RKO (cell line): ENCODE measurements around the gene HSPBAP1.
"Not testable (repeated sequence)": the region's sequence is repeated elsewhere in the genome, so short reads cannot be mapped to it uniquely, and the experiment has no call there.

Experiments
- DNase-seq: peaks from one replicate; pipeline ENCODE4 v3.0.0-alpha.2; 2016; ENCODE audit warnings: low spot score

Gene HSPBAP1

DNA sequence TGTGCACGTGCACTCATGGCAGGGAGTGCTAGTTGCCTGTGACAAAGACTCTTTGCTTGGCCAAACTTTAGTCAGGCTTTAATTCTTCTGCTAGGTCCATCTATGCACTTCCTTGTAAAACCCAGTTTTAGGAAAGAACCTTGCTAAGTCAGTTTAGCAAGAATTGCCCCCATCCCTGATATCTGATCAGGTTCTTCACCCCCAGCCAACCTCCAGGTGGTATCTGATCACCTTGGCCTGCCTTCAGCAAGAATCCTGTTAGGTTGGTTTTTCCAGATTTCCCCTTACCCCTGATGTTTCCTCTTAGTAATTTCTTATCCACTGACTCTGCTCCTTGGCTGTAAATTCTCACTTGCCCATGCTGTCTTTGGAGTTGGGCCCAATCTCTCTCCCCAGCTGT lies 8.4 kb downstream of the HSPBAP1 start:
- no peak for DNase-seq

DNA sequence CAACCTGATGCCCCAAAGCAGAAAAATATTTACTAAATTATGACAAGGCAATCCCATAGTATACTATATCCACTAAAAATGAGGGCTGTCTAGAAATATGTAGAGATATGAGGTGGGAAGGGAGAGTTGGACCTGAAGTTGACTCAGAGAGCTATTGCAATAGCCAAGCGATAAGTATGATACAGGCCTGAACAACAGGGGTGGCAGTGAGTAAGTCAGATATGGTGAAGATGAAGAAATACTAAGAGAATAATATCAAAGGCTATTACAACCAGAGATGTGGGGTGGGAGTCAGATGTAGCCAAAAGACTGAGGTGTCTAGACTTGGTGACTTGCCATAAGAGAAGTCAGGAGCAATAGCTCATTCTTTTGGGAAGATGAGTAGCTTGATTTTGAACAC lies 9.2 kb downstream of the HSPBAP1 start:
- peak; percentile 31 for DNase-seq

DNA sequence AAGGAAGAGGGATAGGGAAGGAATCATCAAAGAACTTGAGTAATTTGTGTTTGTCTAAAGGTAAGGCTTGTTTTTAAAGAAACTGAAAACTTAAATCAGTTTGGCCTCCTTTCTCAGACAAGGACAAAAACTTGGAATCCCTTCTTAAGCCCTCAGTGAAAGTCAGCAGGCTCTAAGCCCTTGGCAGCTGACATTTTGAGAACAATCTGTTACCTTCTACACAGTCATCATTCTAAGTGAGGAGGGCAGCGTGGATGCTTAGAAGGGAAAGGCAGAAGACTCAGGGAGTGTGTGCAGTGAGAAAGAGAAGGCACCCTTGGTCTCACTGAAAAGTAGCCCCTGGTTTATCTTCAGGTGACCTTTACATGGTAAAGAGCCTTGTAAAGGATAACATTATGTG lies 10.8 kb downstream of the HSPBAP1 start:
- no peak for DNase-seq

DNA sequence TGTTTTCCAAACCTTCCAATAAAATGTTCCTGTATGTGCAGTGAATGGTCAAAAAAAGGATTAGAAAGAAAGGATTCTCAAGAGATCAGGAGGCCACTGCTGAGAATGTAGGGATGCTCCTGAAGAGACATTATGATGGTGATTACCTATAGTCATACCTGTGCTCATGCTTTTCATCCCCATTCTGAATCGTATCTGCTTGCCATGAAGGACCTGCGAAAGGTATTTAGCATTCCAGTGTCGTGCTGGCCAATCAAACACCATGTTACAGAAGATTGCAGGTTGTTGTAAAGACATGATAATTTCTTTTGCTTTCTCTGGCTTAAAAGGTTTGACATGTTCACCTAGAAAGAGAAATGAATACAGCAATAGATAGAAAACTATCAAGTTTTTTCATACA lies 16.1 kb downstream of the HSPBAP1 start:
- DNase-seq, result no peak

DNA sequence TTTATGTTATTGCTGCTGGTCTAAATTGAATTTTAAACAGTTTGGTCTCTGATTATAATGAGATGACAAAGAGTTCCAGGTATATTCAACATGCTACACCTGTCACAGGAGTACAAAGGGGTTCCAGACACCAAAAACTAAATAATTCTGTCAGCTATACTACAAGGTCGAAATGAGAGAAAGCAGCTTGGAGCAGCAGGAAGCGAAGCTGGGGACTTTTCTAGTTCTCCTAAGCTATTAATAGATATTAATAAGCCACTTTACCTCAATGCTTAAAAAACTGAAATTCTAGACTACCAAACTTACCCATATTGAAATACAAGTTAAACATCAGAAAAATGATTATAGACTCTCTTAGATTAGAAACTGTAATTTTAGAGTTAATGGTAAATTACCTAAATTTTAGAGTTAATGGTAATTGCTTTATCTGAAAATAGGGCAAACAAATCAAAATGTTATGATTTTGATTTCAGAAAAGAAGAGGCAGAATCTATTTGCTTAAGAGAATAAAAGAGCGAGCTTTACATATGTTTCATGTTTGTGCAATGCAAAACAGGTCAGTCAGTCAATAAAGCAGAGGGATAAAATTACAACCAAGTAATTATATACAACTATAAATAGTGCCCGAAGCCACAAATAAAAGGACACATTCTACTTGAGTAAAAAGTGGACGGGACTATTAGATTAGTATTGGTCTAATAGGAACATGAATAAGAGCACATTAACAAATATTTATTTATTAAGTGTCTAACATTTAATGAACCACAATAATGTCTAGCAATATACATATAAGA lies 16.8 kb downstream of the HSPBAP1 start:
- DNase-seq, result no peak

DNA sequence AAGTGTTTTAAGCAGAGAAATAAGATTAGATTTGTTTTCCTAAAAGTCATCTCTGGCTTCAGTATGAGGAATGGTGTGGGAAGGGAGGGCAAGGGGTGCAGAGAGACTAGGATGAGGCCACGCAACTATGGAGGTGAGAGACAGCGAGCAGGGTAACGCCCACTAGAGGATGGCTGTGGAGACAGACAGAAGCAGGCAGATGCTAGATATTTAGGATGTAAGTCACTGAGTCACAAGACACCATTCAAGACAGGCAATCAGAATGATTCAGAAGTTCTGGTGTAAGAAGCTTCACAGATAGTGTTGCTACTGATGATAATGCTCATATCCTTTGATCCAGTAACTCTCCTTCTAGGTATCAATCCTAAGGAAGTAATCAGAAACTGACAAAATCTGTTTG lies 19.1 kb downstream of the HSPBAP1 start:
- peak; percentile 50 for DNase-seq

DNA sequence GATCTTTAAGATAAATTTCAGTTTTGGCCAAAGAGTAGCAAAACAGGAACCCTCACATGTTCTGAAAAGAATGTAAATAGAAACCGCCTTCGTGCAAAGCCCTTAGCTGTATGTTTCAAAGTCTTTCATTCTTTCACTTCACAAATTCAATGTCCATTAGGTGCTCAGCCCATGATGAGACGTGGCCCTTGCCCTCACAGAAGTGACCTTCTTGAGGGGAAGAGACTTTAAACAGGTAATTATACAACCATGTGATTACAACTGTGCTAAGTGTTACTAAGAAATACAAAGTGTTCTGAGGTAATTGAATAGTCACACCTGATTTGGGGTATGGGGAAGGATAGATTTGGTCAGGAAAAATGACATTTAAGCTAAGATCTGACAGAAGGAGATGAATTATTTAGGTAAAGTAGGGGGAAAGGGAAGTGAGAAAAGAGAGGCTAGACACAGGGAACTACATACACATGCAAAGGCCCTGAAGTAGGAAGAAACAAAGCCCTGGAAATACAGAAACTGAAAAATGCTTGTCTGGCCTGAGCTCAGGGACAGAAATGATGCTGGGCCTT lies 19.6 kb downstream of the HSPBAP1 start:
- no peak for DNase-seq

DNA sequence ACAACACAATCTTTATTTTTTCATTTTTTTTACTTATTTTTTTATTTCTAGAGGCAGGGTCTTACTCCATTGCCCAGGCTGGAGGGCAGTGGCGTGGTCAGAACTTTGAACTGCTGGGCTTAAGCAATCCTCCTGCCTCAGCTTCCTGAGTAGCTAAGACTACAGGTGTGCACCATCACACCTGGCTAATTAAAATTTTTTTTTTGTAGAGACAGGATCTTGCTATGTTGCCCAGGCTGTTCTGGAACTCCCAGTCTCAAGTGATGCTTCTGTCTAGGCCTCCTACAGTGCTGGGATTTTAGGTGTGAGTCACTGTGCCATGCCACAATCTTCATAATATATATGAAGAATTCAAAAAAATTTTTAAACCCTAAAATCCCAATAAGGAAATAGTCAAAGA lies 20.8 kb downstream of the HSPBAP1 start:
- DNase-seq, result no peak

DNA sequence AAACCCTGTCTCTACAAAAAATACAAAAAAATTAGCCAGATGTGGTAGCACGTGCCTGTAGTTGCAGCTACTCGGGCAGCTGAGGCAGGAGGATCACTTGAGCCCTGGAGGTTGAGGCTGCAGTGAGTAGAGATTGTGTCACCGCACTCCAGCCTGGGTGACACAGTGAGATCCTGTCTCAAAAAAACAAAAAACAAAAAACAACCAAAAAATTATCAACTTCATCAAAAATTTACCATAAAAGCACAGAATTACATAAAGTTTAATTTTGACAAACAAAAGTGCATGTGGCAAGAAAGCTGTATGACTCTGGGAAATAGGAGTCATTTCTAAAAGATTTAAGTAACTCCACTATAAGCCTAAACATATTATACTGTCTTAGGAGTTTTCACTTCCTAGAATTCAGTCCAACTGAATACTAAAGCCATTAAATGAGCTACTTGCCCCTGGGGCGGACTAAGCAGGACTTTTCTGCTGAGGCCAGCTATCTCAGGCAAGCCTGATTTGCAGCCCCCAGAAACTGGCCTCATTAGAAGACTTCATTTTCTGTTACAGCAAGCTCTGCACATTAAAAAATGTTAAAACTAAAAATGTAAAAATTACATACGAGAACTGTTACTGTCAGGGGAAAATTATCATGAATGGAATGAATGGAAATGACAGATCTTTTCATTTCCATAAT lies 23.0 kb downstream of the HSPBAP1 start:
- DNase-seq, result no peak

DNA sequence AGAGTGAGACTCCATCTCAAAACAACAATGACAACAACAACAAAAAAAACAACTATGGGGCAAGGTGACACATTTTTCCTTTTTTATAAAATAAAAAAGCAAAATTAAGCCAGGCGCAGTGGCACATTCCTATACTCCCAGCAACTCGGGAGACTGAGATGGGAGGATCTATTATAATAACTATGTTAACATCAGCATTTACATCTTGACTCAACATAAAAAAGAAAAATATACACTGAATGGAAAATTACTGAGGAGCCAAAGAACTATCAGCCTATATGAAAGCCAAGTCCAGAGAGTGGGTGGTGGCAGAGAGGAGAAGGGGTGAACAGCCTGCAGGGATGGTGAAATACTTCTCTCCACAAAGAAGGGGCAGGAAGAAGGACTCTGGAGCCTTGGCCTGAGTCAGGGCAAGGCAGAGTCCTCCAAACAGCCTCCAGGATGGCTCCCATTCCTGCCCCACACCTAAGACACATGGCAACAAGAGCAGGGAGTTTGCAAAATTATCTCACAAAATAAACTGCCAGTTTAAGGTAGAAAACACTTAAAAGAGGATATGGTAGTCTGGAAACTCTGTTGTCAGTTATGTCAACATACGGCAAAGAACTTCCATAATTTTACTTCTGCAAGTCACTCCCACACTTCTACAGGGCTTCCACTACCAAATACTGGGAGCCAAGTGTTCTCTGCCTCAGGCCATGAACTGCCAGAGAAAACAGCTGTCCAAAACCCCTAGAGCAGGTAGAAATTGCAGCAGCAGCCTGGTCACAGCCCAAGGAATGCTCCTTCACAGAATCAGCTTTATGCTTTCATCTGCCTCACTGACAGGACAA lies 25.9 kb downstream of the HSPBAP1 start:
- DNase-seq, result no peak

DNA sequence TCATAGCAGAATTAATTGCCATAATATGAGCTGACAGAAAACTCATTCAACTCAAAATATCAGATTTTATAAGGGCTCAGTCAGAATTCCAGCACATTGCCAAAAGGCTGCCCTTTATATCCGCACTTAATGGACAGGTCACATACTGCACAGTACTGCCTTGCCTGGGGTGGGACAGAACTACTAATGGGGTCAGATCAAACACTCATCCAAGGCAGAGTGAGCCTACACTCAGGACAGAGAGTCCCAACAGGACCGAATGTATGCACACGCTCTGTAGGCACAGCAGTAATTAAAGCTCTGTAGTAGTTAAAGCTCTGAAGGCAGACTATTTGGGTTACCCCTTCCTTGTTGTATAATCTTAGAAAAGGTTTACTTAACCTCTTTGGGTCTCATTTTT lies 27.2 kb downstream of the HSPBAP1 start:
- no peak for DNase-seq

DNA sequence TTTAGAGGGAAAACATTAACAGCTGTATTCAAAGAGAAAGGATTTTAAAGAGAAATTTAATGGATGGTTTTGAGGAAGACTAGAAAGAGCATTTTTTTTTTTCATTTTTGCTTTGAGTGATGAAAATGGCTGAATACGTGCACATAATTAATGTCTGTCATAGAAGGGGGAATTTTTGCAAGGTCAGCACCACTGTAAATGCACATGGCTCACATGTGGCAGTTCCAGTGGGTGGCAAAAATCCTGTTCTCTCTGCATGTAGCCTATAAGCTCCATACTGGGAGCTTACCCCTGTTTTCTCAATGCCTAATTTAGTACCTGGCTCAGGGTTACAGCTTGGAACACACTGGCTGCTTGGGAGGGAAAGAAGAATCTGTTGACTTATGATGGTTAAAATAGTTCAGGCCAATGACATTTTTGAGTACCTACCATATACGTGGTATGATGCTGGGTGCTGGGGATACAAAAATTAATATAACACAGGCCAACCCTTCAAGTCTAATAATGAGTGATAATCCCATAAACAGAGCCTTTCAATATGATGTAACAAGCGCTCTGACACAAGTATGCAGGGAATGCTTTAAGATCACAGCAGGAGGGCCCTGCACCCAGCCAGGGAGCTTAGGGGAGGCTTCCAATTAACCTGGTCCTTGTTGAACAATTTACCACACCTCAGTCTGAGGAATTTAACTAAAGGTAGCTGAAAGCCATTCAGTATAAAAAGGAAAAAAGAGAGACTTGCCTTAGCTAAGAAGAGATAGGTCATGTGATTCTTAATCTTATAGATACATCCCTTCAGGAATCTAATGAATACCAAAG lies 33.0 kb downstream of the HSPBAP1 start:
- DNase-seq, result no peak

DNA sequence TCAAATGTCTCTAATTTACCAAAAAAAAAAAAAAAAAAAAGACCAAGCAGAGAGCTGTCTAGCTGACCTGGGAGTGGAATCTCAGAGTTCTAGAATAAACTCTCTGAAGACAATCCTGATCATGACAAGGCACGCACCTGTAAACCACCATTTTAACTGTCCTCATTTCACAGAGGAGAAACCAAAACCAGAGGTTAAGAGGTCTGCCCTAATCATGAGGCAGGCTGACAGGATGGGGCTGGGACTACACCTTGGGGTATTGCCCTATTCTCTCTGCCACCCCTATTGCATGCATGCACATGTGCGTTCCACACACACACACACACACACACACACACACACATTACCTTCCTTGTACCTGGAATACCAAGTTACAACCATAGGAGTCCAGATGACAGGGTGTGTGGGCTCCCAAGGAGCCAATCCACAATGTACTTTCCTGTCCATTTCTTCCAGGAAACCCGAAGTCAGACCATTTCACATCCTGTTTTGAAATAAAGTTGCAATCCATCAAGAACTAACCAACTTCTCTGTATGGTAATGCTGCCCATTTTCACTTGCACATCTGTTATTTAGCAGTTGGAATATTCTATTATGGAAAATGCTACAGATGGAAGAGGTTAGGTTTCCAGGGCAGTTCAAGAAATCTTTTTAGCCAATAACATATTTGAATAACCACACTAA lies 34.6 kb downstream of the HSPBAP1 start:
- DNase-seq, result no peak

DNA sequence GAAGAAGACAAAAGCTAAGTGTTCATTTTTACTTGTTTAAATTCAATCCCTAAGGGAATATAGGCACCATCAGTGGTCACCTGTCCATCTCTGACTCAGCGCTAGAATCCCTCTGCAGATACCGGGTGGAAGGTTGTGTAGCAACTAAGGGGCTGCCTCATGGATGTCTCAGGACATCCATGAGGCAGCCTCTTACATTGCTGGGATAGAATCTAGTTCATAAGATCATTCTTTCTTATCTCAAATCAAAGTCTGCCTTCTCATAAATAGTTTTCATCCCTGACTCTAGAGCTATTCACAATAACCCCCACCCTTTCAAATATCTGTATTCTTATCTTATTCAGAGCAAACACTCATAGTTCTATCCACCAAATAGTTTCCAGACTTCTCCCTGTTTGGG lies 38.1 kb downstream of the HSPBAP1 start:
- no peak for DNase-seq

DNA sequence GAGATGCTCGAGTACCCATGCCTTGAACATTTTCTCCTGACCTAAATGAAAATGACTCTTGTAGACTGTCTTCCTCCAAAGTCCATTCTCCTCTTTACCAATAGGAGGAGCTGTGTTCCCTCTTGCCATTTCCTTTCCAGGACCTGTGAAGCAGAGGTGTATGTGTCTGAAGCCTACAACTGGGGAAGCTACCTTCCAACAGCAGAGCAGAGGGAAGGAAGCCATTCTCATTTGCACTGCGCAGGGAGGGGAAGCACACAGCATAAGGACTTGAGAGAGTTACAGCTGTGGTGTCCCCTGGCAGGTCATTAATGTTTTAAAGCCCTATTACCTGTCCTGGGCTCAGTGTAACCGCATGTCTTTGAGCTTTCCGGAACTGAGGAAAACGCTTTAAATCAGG lies 38.7 kb downstream of the HSPBAP1 start:
- DNase-seq, result peak; percentile 27

DNA sequence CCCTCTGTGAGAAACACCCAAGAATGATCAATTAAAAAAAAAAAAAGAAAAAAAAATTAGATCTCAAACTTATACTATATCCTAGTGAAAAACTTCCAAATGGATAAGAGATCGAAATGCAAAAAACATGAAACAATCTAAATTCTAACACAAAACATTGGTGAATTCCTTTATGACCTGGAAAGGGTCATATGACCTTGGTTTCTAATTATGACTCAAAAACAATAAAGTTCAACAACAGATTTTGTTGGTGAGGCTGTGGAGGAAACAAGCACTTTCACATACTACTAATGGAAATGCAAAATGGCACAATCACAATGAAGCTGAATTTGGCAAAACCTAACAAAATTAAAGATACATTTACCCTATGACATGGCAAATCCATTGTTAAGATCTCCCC lies 45.3 kb downstream of the HSPBAP1 start:
- no peak for DNase-seq

DNA sequence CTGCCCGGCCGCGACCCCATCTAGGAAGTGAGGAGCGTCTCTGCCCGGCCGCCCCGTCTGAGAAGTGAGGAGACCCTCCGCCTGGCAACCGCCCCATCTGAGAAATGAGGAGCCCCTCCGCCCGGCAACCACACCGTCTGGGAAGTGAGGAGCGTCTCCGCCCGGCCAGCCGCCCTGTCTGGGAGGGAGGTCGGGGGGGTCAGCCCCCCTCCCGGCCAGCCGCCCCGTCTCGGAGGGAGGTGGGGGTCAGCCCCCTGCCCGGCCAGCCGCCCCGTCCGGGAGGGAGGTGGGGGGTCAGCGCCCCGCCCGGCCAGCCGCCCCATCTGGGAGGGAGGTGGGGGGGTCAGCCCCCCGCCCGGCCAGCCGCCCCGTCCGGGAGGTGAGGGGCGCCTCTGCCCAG lies 46.3 kb downstream of the HSPBAP1 start:
- not testable (repeated sequence) for DNase-seq

DNA sequence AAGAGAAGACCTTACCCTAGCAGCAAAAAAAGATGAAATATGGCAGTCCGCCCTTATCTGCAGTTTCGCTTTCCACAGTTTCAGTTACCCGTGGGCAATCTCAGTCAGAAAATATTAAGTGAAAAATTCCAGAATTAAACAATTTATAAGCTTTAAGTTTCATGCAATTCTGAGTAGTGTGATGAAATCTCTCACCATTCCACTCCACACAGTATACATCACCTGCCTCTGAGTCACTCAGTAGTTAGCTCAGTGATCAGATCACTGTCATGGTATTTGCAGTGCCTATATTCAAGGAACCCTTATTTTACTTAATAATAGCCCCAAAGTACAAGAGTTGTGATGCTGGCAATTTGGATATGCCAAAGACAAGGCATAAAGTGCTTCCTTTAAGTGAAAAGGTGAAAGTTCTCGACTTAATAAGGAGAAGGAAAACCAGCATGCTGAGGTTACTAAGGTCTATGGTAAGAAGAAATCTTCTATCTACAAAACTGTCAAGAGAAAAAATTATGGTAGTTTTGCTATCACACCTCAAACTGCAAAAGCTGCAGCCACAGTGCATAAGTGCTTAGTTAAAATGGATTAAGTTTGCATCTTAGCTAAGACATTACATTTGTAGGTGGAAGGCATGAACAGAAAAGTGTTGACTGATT lies 48.1 kb downstream of the HSPBAP1 start:
- peak; percentile 53 for DNase-seq

DNA sequence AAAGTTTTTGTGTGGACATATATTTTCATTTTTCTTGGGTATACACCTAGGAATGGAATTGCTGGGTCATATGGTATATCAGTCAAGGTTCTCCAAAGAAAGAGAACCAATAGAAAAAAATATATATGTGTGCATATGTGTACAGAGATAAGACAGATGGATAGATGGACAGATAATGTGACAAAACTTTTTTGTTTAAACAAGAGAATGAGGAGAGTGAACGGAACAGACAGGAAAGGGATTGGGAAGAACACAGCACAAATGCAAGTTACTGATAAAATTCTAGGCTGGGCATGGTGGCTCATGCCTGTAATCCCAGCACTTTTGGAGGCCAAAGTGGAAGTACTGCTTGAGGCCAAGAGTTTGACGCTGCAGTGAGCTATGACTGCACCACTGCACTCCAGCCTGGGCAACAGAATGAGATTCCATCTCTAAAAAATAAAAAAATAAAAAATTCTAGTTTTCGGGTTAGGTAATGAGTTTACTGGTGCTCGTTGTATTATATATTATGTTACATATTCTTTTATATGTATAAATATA lies 50.0 kb downstream of the HSPBAP1 start:
- DNase-seq, result no peak

DNA sequence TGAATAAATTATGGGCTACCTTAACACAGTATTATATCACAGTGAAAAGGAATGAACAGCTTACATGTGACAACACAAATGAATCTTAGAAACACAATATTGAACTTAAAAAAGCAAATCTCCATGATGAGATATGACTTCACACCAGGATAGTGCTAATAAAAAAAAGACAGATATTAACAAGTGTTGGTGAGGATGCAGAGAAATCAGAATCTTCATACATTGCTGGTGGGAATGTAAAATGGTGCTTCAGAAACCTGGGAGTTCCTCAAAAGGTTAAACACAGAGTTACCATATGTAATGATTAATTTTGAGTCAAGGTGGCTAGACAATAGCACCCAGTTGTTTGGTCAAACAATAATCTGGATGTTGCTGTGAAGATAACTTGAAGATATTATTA lies 51.4 kb downstream of the HSPBAP1 start:
- DNase-seq, result no peak
